GM08714 (cell line): ENCODE data around the gene STK10.
A peak's percentile ranks its signal among the peaks of the same experiment; 100 is the strongest.

Experiments
- H3K4me3 ChIP-seq: fragments of 200-500 bp; sonication (Bioruptor generic); 2 replicates; pipeline ENCODE4 v1.5.1; 2014; ENCODE audit warnings: mild to moderate bottlenecking, low read length, inconsistent platforms
- ZNF274 ChIP-seq: IDR thresholded peaks from 2 replicates; pipeline ENCODE4 v1.6.1; 2012; ENCODE audit warnings: mild to moderate bottlenecking, low read depth, low read length

The STK10 gene

GRCh38 chr5:172010278-172010677 is 177.7 kb downstream of the STK10 start:
- no peak overlapping the region for H3K4me3 ChIP-seq
- TF ChIP-seq ZNF274: no peak

GRCh38 chr5:172009536-172010270 is 178.3 kb downstream of the STK10 start:
- no peak overlapping the region for H3K4me3 ChIP-seq
- no peak for TF ChIP-seq ZNF274

GRCh38 chr5:172008689-172009141 is 179.3 kb downstream of the STK10 start:
- no peak overlapping the region for H3K4me3 ChIP-seq
- TF ChIP-seq ZNF274: no peak

GRCh38 chr5:172008111-172008455 is 179.9 kb downstream of the STK10 start:
- no peak for TF ChIP-seq ZNF274
- no peak overlapping the region; the same call in 1 of the 2 replicates for H3K4me3 ChIP-seq

GRCh38 chr5:172007175-172008110 is 180.6 kb downstream of the STK10 start:
- TF ChIP-seq ZNF274: no peak
- H3K4me3 ChIP-seq: peak overlapping the region; percentile 90

- TF ChIP-seq ZNF274: no peak
- peak within 1 kb of the TSS; percentile 90 for H3K4me3 ChIP-seq
These were observed 181.5 kb downstream of the STK10 start, which contains the start of gene FBXW11 for GRCh38 chr5:172006321-172007174. Gene FBXW11 (minus strand): TSS chr5:172006638. CDS start chr5:172006502, 136 bp downstream.

- peak overlapping the region; percentile 90 for H3K4me3 ChIP-seq
- no peak for TF ChIP-seq ZNF274
These were observed 182.2 kb downstream of the STK10 start for GRCh38 chr5:172005708-172006320.

- H3K4me3 ChIP-seq: peak overlapping the region; percentile 90
- TF ChIP-seq ZNF274: no peak
These were observed 183.2 kb downstream of the STK10 start for GRCh38 chr5:172004824-172005237.

- TF ChIP-seq ZNF274: no peak
- H3K4me3 ChIP-seq: no peak overlapping the region; the same call in 1 of the 2 replicates
These were observed 184.3 kb downstream of the STK10 start for GRCh38 chr5:172003746-172004145.

- no peak overlapping the region for H3K4me3 ChIP-seq
- no peak for TF ChIP-seq ZNF274
These were observed 185.0 kb downstream of the STK10 start for GRCh38 chr5:172002840-172003512.

- H3K4me3 ChIP-seq: no peak overlapping the region
- TF ChIP-seq ZNF274: no peak
These were observed 185.7 kb downstream of the STK10 start for GRCh38 chr5:172002310-172002709.

GRCh38 chr5:171999877-172000276 is 188.1 kb downstream of the STK10 start:
- no peak overlapping the region for H3K4me3 ChIP-seq
- no peak for TF ChIP-seq ZNF274

- H3K4me3 ChIP-seq: no peak overlapping the region
- no peak for TF ChIP-seq ZNF274
These were observed 188.9 kb downstream of the STK10 start for GRCh38 chr5:171999100-171999499.
